RWPE1 (cell line): Measurements from ENCODE around the gene CGB1.
"Not testable (repeated sequence)": the region's sequence is repeated elsewhere in the genome, so short reads cannot be mapped to it uniquely, and the experiment has no call there.

Experiments
- CTCF ChIA-PET: fragments of 350-600 bp; sonication (Branson Sonifier 250); formaldehyde crosslinking; extraction: SDS; loops from one replicate; lab custom pipeline; 2021; lab: Yijun Ruan, JAX
- POLR2A ChIA-PET: fragments of 400-600 bp; formaldehyde crosslinking; extraction: SDS; loops from one replicate; lab custom pipeline; 2020; ENCODE audit warnings: antibody characterized with exemption; ENCODE audit not compliant: low non-redundant PET; lab: Yijun Ruan, JAX
- DNase-seq: peaks from one replicate; pipeline ENCODE4 v3.0.0; 2012; ENCODE audit warnings: low spot score
- H3K27ac ChIP-seq: fragments of 450-650 bp; 2 replicates; pipeline ENCODE4 v1.5.1; 2017
- CTCF ChIP-seq: fragments of 450-650 bp; conservative IDR thresholded peaks from 2 replicates; pipeline ENCODE4 v1.5.1; 2017; ENCODE audit warnings: low read depth, mild to moderate bottlenecking

The CGB1 gene

GRCh38 chr19:49042177-49042576 lies 5.5 kb upstream of the CGB1 start:
- CTCF ChIA-PET, result no interaction called here
- no peak for DNase-seq
- no peak overlapping the region for H3K27ac ChIP-seq
- no peak for TF ChIP-seq CTCF
- POLR2A ChIA-PET, result no interaction called here

GRCh38 chr19:49039736-49040135 lies 3.0 kb upstream of the CGB1 start:
- CTCF ChIA-PET, result not testable (repeated sequence)

GRCh38 chr19:49038557-49039276 lies 2.0 kb upstream of the CGB1 start:
- CTCF ChIA-PET, POLR2A ChIA-PET, DNase-seq: not testable (repeated sequence)
- peak overlapping the region; percentile 37; the same call in 1 of the 2 replicates for H3K27ac ChIP-seq

More at GRCh38 chr19:49039736-49040135, 3.0 kb upstream of the CGB1 start:
- POLR2A ChIA-PET, DNase-seq, H3K27ac ChIP-seq: not testable (repeated sequence)

- CTCF ChIA-PET, DNase-seq, POLR2A ChIA-PET: not testable (repeated sequence)
- peak overlapping the region; percentile 37; the same call in 1 of the 2 replicates for H3K27ac ChIP-seq
Measured at GRCh38 chr19:49038111-49038510, 1.4 kb upstream of the CGB1 start.

- POLR2A ChIA-PET, DNase-seq, H3K27ac ChIP-seq: not testable (repeated sequence)
- TF ChIP-seq CTCF, result peak; percentile 60
- CTCF ChIA-PET, result interaction anchor here (0.6 kb wide), 3 partner anchors 44 to 335 kb away, joined by 3 to 7 read pairs (median 5); no protein-coding TSS in a partner anchor
Measured at GRCh38 chr19:49031642-49032301, 4.9 kb downstream of the CGB1 start, which contains the start of gene CGB2. Gene CGB2 (plus strand): TSS chr19:49031890. CDS start chr19:49032096, 206 bp downstream.

GRCh38 chr19:49030323-49030722 lies 6.4 kb downstream of the CGB1 start:
- POLR2A ChIA-PET, result not testable (repeated sequence)

GRCh38 chr19:49029749-49030148 lies 6.9 kb downstream of the CGB1 start:
- POLR2A ChIA-PET, CTCF ChIA-PET, DNase-seq: not testable (repeated sequence)

More at GRCh38 chr19:49030323-49030722, 6.4 kb downstream of the CGB1 start:
- DNase-seq, H3K27ac ChIP-seq, CTCF ChIA-PET: not testable (repeated sequence)

GRCh38 chr19:49028686-49029085 lies 8.0 kb downstream of the CGB1 start:
- DNase-seq, H3K27ac ChIP-seq, POLR2A ChIA-PET, CTCF ChIA-PET: not testable (repeated sequence)

More at GRCh38 chr19:49029749-49030148, 6.9 kb downstream of the CGB1 start:
- H3K27ac ChIP-seq, result not testable (repeated sequence)

- DNase-seq, CTCF ChIA-PET, H3K27ac ChIP-seq, POLR2A ChIA-PET: not testable (repeated sequence)
Measured at GRCh38 chr19:49025599-49025998, 11.1 kb downstream of the CGB1 start.

- POLR2A ChIA-PET, DNase-seq, CTCF ChIA-PET, H3K27ac ChIP-seq: not testable (repeated sequence)
Measured at GRCh38 chr19:49025088-49025487, 11.6 kb downstream of the CGB1 start.

GRCh38 chr19:49024233-49024632 lies 12.5 kb downstream of the CGB1 start, which contains the start of gene CGB3:
Gene CGB3 (minus strand): TSS chr19:49024333. CDS start chr19:49023971, 362 bp downstream.
- CTCF ChIA-PET, POLR2A ChIA-PET, DNase-seq, H3K27ac ChIP-seq: not testable (repeated sequence)
